Epithelial cell of proximal tubule (primary cell): ENCODE data around the gene AQP6. TPM values are rescaled to one million over a fixed set of nuclear protein-coding genes. Genes with fewer than 3 reads are reported as not detected.

Source experiments
- DNase-seq: peaks from one replicate; pipeline ENCODE4 v3.0.0-alpha.2; 2011; ENCODE audit warnings: low read depth
- H3K4me3 ChIP-seq: 2 replicates; pipeline ENCODE4 v1.5.1; 2011; ENCODE audit warnings: low read depth, mild to moderate bottlenecking, low read length
- CTCF ChIP-seq: conservative IDR thresholded peaks from 2 replicates; pipeline ENCODE4 v1.5.1; 2012; ENCODE audit warnings: low read depth, mild to moderate bottlenecking, low read length
- total RNA-seq: library from RNA; depleted of rRNA; stranded (reverse); fragments of >200 nt; gene quantifications from 2 replicates; pipeline ENCODE4 v1.2.3, GENCODE V29; 2015

Gene AQP6
- total RNA-seq, 1 donor from 2014 or later = not detected

GRCh38 chr12:49959685-49960473 is 12.9 kb upstream of the AQP6 start:
- TF ChIP-seq CTCF = no peak

GRCh38 chr12:49960474-49961110 is 12.2 kb upstream of the AQP6 start:
- TF ChIP-seq CTCF = no peak
- no peak overlapping the region for H3K4me3 ChIP-seq

More at GRCh38 chr12:49959685-49960473, 12.9 kb upstream of the AQP6 start:
- no peak for DNase-seq
- H3K4me3 ChIP-seq = no peak overlapping the region

GRCh38 chr12:49961111-49961922 is 11.4 kb upstream of the AQP6 start, which contains the start of gene AQP5:
AQP5 (plus strand) TSS chr12:49961872; CDS start chr12:49962018, 146 bp downstream.
- TF ChIP-seq CTCF = no peak
- no peak for DNase-seq
- no peak within 1 kb of the TSS for H3K4me3 ChIP-seq

More at GRCh38 chr12:49960474-49961110, 12.2 kb upstream of the AQP6 start:
- DNase-seq = no peak

- H3K4me3 ChIP-seq = no peak overlapping the region
- no peak for TF ChIP-seq CTCF
- DNase-seq = no peak
Measured at GRCh38 chr12:49961993-49962764, 10.6 kb upstream of the AQP6 start.

GRCh38 chr12:49962861-49963765 is 9.6 kb upstream of the AQP6 start:
- no peak for DNase-seq
- H3K4me3 ChIP-seq = no peak overlapping the region
- no peak for TF ChIP-seq CTCF
